Heart left ventricle (tissue), 13 donors: Measurements from ENCODE around the gene KCNK15.

Experiments
- POLR2A ChIP-seq, 2 donors: fragments of 450-650 bp; IDR thresholded peaks; one replicate each; pipeline ENCODE4 v1.6.1; 2017; ENCODE audit warnings: antibody characterized with exemption in 2 of 2, mild to moderate bottlenecking in 2 of 2, moderate library complexity in 2 of 2
- TF ChIP-seq, protein P1 (sequence below), 12 donors: fragments of 200-600 bp; sonication (generic) in 4 of 12; IDR thresholded peaks; one replicate each; pipeline versions ENCODE4 v1.5.0 to v1.8.0; 2018 to 2022; ENCODE audit warnings: antibody characterized with exemption in 12 of 12, mild to moderate bottlenecking in 5 of 12
- donor health status: ischemic (EF 13 %, LVEDD 7.1; RV severe dilation, severe dysfunction).
- donor health status: DM: no; HTN: yes; CAD: no.
- donor health status: DM: no; HTN: no; CAD: no.
- donor health status: ischemic (EF 25% LVEDD 6.9; RV normal size, moderate dysfunction).
- donor health status: ischemic (EF 25% LVEDD 5.7; RV mildly dilated, moderate dysfunction).
- donor health status: ischemic (EF 35%, LVEDD 5.7; RV mildly dilated, moderate dysfunction).
- donor health status: nonischemic (EF 11% LVEDD 7.7; RV severe dilation, severe dysfunction).
- donor health status: DM: yes; HTN: yes; CAD: no.
- donor health status: PGD.
- donor health status: ischemic (EF 29% LVEDD 5.4; RV normal size, mild dysfunction).
- donor health status: nonischemic (EF 23%, LVEDD 6.1; RV moderate dilation, normal function).

DNA sequence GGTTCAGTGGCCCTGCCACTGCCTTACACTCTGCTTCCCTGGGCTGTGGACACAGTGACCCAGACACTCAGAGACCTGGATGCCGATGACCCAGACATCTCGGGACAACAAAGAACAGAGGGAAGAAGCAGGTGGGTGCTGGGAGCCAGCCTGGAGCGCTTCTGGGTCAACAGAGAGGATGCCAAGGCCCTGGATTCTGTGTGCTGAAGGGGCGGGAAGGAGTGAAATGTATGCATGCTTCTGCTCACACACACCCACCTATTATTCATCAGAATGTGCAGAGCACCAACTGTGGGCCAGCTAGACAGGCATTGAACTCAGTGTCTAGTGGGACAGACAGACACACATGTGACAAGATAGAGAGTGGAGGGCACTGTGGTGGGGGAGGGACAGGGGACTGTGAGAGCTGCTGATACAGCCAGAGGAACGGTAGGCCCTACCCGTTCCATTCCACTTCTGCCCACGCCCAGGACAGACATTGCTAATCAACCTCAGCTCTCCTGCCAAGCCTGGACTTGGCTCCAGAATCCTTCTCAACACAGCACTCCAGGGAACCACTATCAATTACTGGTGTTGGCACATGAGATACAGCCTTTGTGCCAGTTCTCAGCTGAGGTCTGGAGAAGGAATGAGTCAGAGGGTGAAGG lies 20.2 kb downstream of the KCNK15 start:
- TF ChIP-seq, protein P1, sequence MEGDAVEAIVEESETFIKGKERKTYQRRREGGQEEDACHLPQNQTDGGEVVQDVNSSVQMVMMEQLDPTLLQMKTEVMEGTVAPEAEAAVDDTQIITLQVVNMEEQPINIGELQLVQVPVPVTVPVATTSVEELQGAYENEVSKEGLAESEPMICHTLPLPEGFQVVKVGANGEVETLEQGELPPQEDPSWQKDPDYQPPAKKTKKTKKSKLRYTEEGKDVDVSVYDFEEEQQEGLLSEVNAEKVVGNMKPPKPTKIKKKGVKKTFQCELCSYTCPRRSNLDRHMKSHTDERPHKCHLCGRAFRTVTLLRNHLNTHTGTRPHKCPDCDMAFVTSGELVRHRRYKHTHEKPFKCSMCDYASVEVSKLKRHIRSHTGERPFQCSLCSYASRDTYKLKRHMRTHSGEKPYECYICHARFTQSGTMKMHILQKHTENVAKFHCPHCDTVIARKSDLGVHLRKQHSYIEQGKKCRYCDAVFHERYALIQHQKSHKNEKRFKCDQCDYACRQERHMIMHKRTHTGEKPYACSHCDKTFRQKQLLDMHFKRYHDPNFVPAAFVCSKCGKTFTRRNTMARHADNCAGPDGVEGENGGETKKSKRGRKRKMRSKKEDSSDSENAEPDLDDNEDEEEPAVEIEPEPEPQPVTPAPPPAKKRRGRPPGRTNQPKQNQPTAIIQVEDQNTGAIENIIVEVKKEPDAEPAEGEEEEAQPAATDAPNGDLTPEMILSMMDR (IDR thresholded peaks at IDR 0.05), result no peak
- TF ChIP-seq POLR2A (IDR thresholded peaks at IDR 0.05), result no peak
